PC-3 (cell line): ENCODE results near the gene ALG6.
"Not testable (repeated sequence)": the region's sequence is repeated elsewhere in the genome, so short reads cannot be mapped to it uniquely, and the experiment has no call there.

Experiments
- CTCF ChIP-seq: fragments of 300-600 bp; sonication (generic); conservative IDR thresholded peaks from 2 replicates; pipeline ENCODE4 v1.5.1; 2017; ENCODE audit warnings: antibody characterized with exemption, low read depth, mild to moderate bottlenecking, low read length
- EZH2phosphoT487 ChIP-seq: fragments of 300-600 bp; sonication (generic); IDR thresholded peaks from 2 replicates; pipeline ENCODE4 v1.6.1; 2018; ENCODE audit warnings: mild to moderate bottlenecking, antibody characterized with exemption, low read length, borderline replicate concordance

- not testable (repeated sequence) for TF ChIP-seq CTCF, EZH2phosphoT487
Measured at GRCh38 chr1:63356234-63356633, 11.2 kb upstream of the ALG6 start.
